ENCODE data around the gene GLIS1.
A peak's percentile ranks its signal among the peaks of the same experiment; 100 is the strongest.

The GLIS1 gene

GRCh38 chr1:53544728-53545515 lies 194.0 kb downstream of the GLIS1 start:
- ChIA-PET POLR2A (interaction anchor here (1.1 kb wide), 1 partner anchor 15 kb away, joined by 3 read pairs; no protein-coding TSS in a partner anchor), CTCF (no interaction called here)
- TF ChIP-seq CTCF (IDR thresholded peaks at IDR 0.05; ENCODE audit: insufficient read depth, low read length, missing control alignments): no peak
- no peak overlapping the region for H3K4me3 ChIP-seq (ENCODE audit: low read depth, low read length)
- no peak for DNase-seq (ENCODE audit: low read depth, low spot score)

GRCh38 chr1:53543778-53544695 lies 194.9 kb downstream of the GLIS1 start:
- POLR2A ChIA-PET: no interaction called here

GRCh38 chr1:53543130-53543777 lies 195.7 kb downstream of the GLIS1 start:
- no peak for TF ChIP-seq CTCF (IDR thresholded peaks at IDR 0.05; ENCODE audit: insufficient read depth, low read length, missing control alignments)
- CTCF ChIA-PET: interaction anchor here (1.0 kb wide), 1 partner anchor 10 kb away, joined by 3 read pairs; no protein-coding TSS in a partner anchor
- no peak overlapping the region for H3K4me3 ChIP-seq (ENCODE audit: low read depth, low read length)
- POLR2A ChIA-PET: no interaction called here
- no peak for DNase-seq (ENCODE audit: low read depth, low spot score)

More at GRCh38 chr1:53543778-53544695, 194.9 kb downstream of the GLIS1 start:
- no peak for DNase-seq (ENCODE audit: low read depth, low spot score)
- no peak for TF ChIP-seq CTCF (IDR thresholded peaks at IDR 0.05; ENCODE audit: insufficient read depth, low read length, missing control alignments)
- CTCF ChIA-PET: interaction anchor here (1.0 kb wide), 1 partner anchor 9 kb away, joined by 3 read pairs; no protein-coding TSS in a partner anchor
- no peak overlapping the region for H3K4me3 ChIP-seq (ENCODE audit: low read depth, low read length)

DNA sequence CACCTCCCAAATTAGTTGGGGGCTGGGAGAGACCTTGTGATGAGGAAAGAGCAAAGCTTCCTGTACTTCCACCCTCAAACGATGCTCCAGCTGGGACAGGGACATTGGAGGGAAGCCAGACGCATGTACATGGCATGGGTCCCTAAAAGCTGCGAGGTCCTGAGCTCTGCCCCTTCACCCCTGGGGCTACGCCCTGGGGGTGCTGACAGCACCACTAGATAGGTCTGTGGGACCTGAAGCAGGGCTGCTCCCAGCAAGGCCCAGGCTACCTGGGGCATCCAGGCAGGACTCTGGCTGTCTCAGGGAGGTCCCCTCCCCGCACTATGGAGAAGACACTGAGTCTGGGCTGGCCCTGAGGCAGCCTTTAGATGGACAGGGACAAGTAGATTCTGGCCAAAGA lies 196.4 kb downstream of the GLIS1 start:
- ChIA-PET POLR2A (interaction anchor here (1.5 kb wide), 1 partner anchor 16 kb away, joined by 6 read pairs; no protein-coding TSS in a partner anchor), CTCF (interaction anchor here (1.5 kb wide), 1 partner anchor 211 kb away, joined by 4 read pairs; no protein-coding TSS in a partner anchor)
- DNase-seq (ENCODE audit: low read depth, low spot score): no peak
- TF ChIP-seq CTCF (IDR thresholded peaks at IDR 0.05; ENCODE audit: insufficient read depth, low read length, missing control alignments): no peak
- H3K4me3 ChIP-seq (ENCODE audit: low read depth, low read length): no peak overlapping the region

GRCh38 chr1:53541761-53542550 lies 197.0 kb downstream of the GLIS1 start:
- ChIA-PET POLR2A (interaction anchor here (1.5 kb wide), 1 partner anchor 16 kb away, joined by 6 read pairs; no protein-coding TSS in a partner anchor), CTCF (interaction anchor here (0.9 to 1.9 kb wide), 8 partner anchors 10 to 212 kb away, joined by 3 to 6 read pairs (median 4); no protein-coding TSS in a partner anchor)
- TF ChIP-seq CTCF (IDR thresholded peaks at IDR 0.05; ENCODE audit: insufficient read depth, low read length, missing control alignments): peak; percentile 62
- peak; percentile 69 for DNase-seq (ENCODE audit: low read depth, low spot score)
- H3K4me3 ChIP-seq (ENCODE audit: low read depth, low read length): no peak overlapping the region
